ENCODE measurements around the gene COL6A1.

- no peak for TF ChIP-seq CTCF (conservative IDR thresholded peaks at IDR 0.05; ENCODE audit: low read depth, low read length)
- no peak for TF ChIP-seq EZH2 (IDR thresholded peaks at IDR 0.05; ENCODE audit: borderline replicate concordance, low read depth, low read length, poor library complexity, severe bottlenecking)
Measured at GRCh38 chr21:45986316-45987051, 4.9 kb downstream of the COL6A1 start.
